Ammon's horn (tissue), 1 donor: ENCODE measurements around the gene ADH1C.

Source experiments
- DNase-seq: peaks from one replicate; pipeline ENCODE4 v3.0.0-alpha.2; 2016; ENCODE audit warnings: low spot score

Gene ADH1C

GRCh38 chr4:99301376-99302164 lies 51.0 kb downstream of the ADH1C start:
- DNase-seq: no peak

- DNase-seq: peak; percentile 53
Measured at GRCh38 chr4:99300934-99301333, 51.6 kb downstream of the ADH1C start.

GRCh38 chr4:99293357-99293756 lies 59.2 kb downstream of the ADH1C start:
- DNase-seq: no peak

- DNase-seq: no peak
Measured at GRCh38 chr4:99290848-99291786, 61.4 kb downstream of the ADH1C start, which contains the start of gene ADH1A. Gene ADH1A, minus strand, starts transcription at chr4:99290985. Its CDS starts 71 bp downstream, at chr4:99290914.
